Vagina (tissue), 2 donors: Measurements from ENCODE around the gene NUP153. TPM values are rescaled to one million over a fixed set of nuclear protein-coding genes. Genes with fewer than 3 reads are reported as not detected.
A peak's percentile ranks its signal among the peaks of the same experiment; 100 is the strongest.
"Not testable (repeated sequence)": the region's sequence is repeated elsewhere in the genome, so short reads cannot be mapped to it uniquely, and the experiment has no call there.

Experiments used
- DNase-seq, 2 donors: peaks; one replicate each; pipeline ENCODE4 v3.0.0-alpha.2; 2017; ENCODE audit errors: extremely low spot score in 2 of 2
- H3K27ac ChIP-seq: fragments of 200-600 bp; sonication (generic); one replicate; pipeline ENCODE4 v1.5.1; 2019
- H3K27me3 ChIP-seq: fragments of 200-600 bp; sonication (generic); one replicate; pipeline ENCODE4 v1.5.1; 2019
- H3K36me3 ChIP-seq, 2 donors: fragments of 200-600 bp; sonication (generic); one replicate each; pipeline ENCODE4 v1.5.1; 2017 to 2019
- H3K4me1 ChIP-seq: fragments of 200-600 bp; sonication (generic); one replicate; pipeline ENCODE4 v1.5.1; 2019
- H3K4me3 ChIP-seq, 2 donors: fragments of 200-600 bp; sonication (generic); 1 replicate in 1 of 2; 2 replicates in 1 of 2; pipeline ENCODE4 v1.5.1; 2016 to 2019
- H3K9me3 ChIP-seq: fragments of 200-600 bp; sonication (generic); one replicate; pipeline ENCODE4 v1.5.1; 2019
- CTCF ChIP-seq, 3 experiments: fragments of 450-650 bp in 2 of 3; fragments of 200-600 bp in 1 of 3; sonication (generic) in 1 of 3; IDR thresholded peaks; one replicate each; pipeline ENCODE4 v1.5.1; 2017 to 2019; ENCODE audit warnings: antibody characterized with exemption in 3 of 3, mild to moderate bottlenecking in 2 of 3, moderate library complexity in 2 of 3
- POLR2A ChIP-seq, 2 donors: fragments of 450-650 bp; IDR thresholded peaks; one replicate each; pipeline ENCODE4 v1.6.1; 2017; ENCODE audit warnings: antibody characterized with exemption in 2 of 2, mild to moderate bottlenecking in 2 of 2, moderate library complexity in 2 of 2
- POLR2AphosphoS5 ChIP-seq, 2 donors: sonication (generic); formaldehyde crosslinking; IDR thresholded peaks; one replicate each; pipeline ENCODE4 v1.9.0; 2017; ENCODE audit warnings: antibody characterized with exemption in 2 of 2, mild to moderate bottlenecking in 2 of 2, low read depth in 1 of 2; ENCODE audit not compliant: insufficient read depth in 1 of 2
- intact Hi-C: fragments of 100-400 bp; cut with DNase I; formaldehyde crosslinking; loops from one replicate; pipeline ENCODE4 v1.15.1; 2023
- total RNA-seq: library from RNA; depleted of rRNA; stranded (reverse); fragments of >200 nt; gene quantifications from one replicate; pipeline ENCODE4 v1.2.3, GENCODE V29; 2016

Gene NUP153
- total RNA-seq, 1 donor from 2014 or later, result 44.0 TPM

- H3K27me3 ChIP-seq, result no peaks in the 10 kb centered on the region
- intact Hi-C loops, result no loop called here
- peaks cover 13% of the 10 kb centered on the region for H3K4me1 ChIP-seq
- no peaks in the 10 kb centered on the region for H3K36me3 ChIP-seq
- no peak for TF ChIP-seq CTCF (IDR thresholded peaks at IDR 0.05)
- no peak for TF ChIP-seq POLR2A (IDR thresholded peaks at IDR 0.05)
- no peak for TF ChIP-seq POLR2AphosphoS5 (IDR thresholded peaks at IDR 0.05; ENCODE audit: insufficient read depth in 1 of 2, low read depth in 1 of 2)
- no peak overlapping the region for H3K4me3 ChIP-seq
- no peaks in the 10 kb centered on the region for H3K9me3 ChIP-seq
- no peak overlapping the region for H3K27ac ChIP-seq
- DNase-seq, result no peak
Measured at GRCh38 chr6:17712576-17712975, 5.9 kb upstream of the NUP153 start.

- Histone ChIP-seq H3K4me3 (no peak overlapping the region), H3K36me3 (no peaks in the 10 kb centered on the region), H3K4me1 (peaks cover 14% of the 10 kb centered on the region), H3K27me3 (no peaks in the 10 kb centered on the region), H3K27ac (no peak overlapping the region), H3K9me3 (no peaks in the 10 kb centered on the region)
- no peak for TF ChIP-seq CTCF (IDR thresholded peaks at IDR 0.05)
- no peak for TF ChIP-seq POLR2A (IDR thresholded peaks at IDR 0.05)
- TF ChIP-seq POLR2AphosphoS5 (IDR thresholded peaks at IDR 0.05; ENCODE audit: insufficient read depth in 1 of 2, low read depth in 1 of 2), result no peak
- DNase-seq, result no peak
- intact Hi-C loops, result no loop called here
Measured at GRCh38 chr6:17710331-17710730, 3.6 kb upstream of the NUP153 start.

GRCh38 chr6:17709476-17709875, 2.8 kb upstream of the NUP153 start:
- Histone ChIP-seq H3K9me3 (no peaks in the 10 kb centered on the region), H3K4me3 (no peak overlapping the region), H3K27ac (no peak overlapping the region), H3K27me3 (no peaks in the 10 kb centered on the region), H3K4me1 (peaks cover 14% of the 10 kb centered on the region), H3K36me3 (no peaks in the 10 kb centered on the region)
- no peak for DNase-seq
- intact Hi-C loops, result loop anchor here (5.0 kb wide), 1 partner anchor 107 kb away; the partner anchor contains the start of gene FAM8A1
- no peak for TF ChIP-seq POLR2A (IDR thresholded peaks at IDR 0.05)
- TF ChIP-seq POLR2AphosphoS5 (IDR thresholded peaks at IDR 0.05; ENCODE audit: insufficient read depth in 1 of 2, low read depth in 1 of 2), result no peak
- TF ChIP-seq CTCF (IDR thresholded peaks at IDR 0.05), result no peak

GRCh38 chr6:17708035-17708434, 1.3 kb upstream of the NUP153 start:
- not testable (repeated sequence) for H3K36me3 ChIP-seq, DNase-seq, H3K27ac ChIP-seq, H3K27me3 ChIP-seq, H3K4me3 ChIP-seq, H3K9me3 ChIP-seq
- intact Hi-C loops, result loop anchor here (5.0 kb wide), 1 partner anchor 106 kb away; the partner anchor contains the start of gene FAM8A1
- H3K4me1 ChIP-seq, result peaks cover 28% of the 10 kb centered on the region

GRCh38 chr6:17707371-17707651, 586 bp upstream of the NUP153 start:
- H3K4me3 ChIP-seq, result peak overlapping the region; percentile 73 to 88
- peak overlapping the region; percentile 95 for H3K27ac ChIP-seq
- H3K4me1 ChIP-seq, result peaks cover 35% of the 10 kb centered on the region
- TF ChIP-seq POLR2AphosphoS5 (IDR thresholded peaks at IDR 0.05; ENCODE audit: insufficient read depth in 1 of 2, low read depth in 1 of 2), result no peak
- TF ChIP-seq POLR2A (IDR thresholded peaks at IDR 0.05), result no peak
- TF ChIP-seq CTCF (IDR thresholded peaks at IDR 0.05), result no peak
- intact Hi-C loops, result loop anchor here (5.0 kb wide), 1 partner anchor 105 kb away; the partner anchor contains the start of gene FAM8A1
- H3K9me3 ChIP-seq, result no peaks in the 10 kb centered on the region
- H3K27me3 ChIP-seq, result no peaks in the 10 kb centered on the region
- no peak for DNase-seq
- no peaks in the 10 kb centered on the region for H3K36me3 ChIP-seq
